Gastrocnemius medialis (tissue), 4 donors: ENCODE data around the gene DHH.

Experiments
- CTCF ChIP-seq, 5 experiments: fragments of 450-650 bp in 3 of 5; fragments of 200-600 bp in 2 of 5; sonication (generic) in 2 of 5; IDR thresholded peaks in 4 of 5; conservative IDR thresholded peaks in 1 of 5; 1 replicate in 4 of 5; 2 replicates in 1 of 5; pipeline ENCODE4 v1.5.1; 2016 to 2019; ENCODE audit warnings: antibody characterized with exemption in 5 of 5, mild to moderate bottlenecking in 3 of 5, moderate library complexity in 3 of 5
- POLR2A ChIP-seq, 2 donors: fragments of 450-650 bp; IDR thresholded peaks; one replicate each; pipeline ENCODE4 v1.6.1; 2017; ENCODE audit warnings: antibody characterized with exemption in 2 of 2, mild to moderate bottlenecking in 2 of 2, moderate library complexity in 2 of 2

- TF ChIP-seq CTCF (IDR thresholded peaks at IDR 0.05 in 4 of 5, conservative IDR thresholded peaks at IDR 0.05 in 1 of 5) = no peak
- no peak for TF ChIP-seq POLR2A (IDR thresholded peaks at IDR 0.05)
Observed at GRCh38 chr12:49054524-49054923, 40.1 kb downstream of the DHH start.
